ENCODE data around the gene ARAP2.

DNA sequence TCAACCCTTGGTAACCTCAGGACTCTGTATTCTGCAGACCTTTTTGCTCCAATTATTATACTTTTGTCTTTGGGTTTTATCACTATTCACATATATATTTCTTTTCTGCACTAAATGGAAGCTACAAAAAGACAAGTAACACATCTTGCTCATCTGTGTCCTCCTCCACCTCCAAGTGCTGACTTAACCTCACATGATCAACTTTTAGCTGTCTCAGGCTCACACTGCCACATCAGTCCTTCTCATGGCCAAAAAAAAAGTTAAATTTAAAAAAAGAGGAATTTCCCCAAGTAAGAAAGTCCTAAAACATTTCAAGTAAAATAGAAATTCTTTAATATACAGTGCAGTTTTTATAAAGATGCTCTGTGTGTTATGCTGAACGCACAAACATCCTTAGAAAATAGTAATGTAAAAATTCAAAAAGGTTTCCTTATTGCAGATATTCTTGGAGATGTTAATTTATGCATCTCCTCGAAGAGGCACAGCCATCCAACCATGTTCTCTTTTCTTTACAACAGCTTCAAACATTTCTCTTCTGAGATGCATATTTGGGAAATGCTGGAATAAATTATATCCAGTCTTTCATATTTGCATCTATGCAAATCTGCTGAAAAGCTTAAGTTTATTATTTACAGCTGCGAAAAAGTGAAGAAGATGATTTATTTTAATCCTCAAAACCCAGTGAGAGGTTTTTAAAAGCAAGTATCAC lies 37.6 kb downstream of the ARAP2 start:
- TF ChIP-seq, protein P1, sequence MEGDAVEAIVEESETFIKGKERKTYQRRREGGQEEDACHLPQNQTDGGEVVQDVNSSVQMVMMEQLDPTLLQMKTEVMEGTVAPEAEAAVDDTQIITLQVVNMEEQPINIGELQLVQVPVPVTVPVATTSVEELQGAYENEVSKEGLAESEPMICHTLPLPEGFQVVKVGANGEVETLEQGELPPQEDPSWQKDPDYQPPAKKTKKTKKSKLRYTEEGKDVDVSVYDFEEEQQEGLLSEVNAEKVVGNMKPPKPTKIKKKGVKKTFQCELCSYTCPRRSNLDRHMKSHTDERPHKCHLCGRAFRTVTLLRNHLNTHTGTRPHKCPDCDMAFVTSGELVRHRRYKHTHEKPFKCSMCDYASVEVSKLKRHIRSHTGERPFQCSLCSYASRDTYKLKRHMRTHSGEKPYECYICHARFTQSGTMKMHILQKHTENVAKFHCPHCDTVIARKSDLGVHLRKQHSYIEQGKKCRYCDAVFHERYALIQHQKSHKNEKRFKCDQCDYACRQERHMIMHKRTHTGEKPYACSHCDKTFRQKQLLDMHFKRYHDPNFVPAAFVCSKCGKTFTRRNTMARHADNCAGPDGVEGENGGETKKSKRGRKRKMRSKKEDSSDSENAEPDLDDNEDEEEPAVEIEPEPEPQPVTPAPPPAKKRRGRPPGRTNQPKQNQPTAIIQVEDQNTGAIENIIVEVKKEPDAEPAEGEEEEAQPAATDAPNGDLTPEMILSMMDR (IDR thresholded peaks at IDR 0.05; ENCODE audit: low read length), result no peak
- no peak for TF ChIP-seq EZH2 (IDR thresholded peaks at IDR 0.05; ENCODE audit: borderline replicate concordance, low read length)
